GM18520 (cell line): ENCODE data around the gene ENPP7.
"Not testable (repeated sequence)": the region's sequence is repeated elsewhere in the genome, so short reads cannot be mapped to it uniquely, and the experiment has no call there.

Experiments
- ATAC-seq: cut with Tn5 transposase; IDR thresholded peaks from one replicate; pipeline ENCODE4 v1.9.1; 2021; ENCODE audit not compliant: unreplicated experiment

Gene ENPP7

GRCh38 chr17:79748295-79749099 lies 17.8 kb downstream of the ENPP7 start:
- ATAC-seq, result no peak

GRCh38 chr17:79749156-79749815 lies 18.5 kb downstream of the ENPP7 start:
- ATAC-seq, result no peak

- no peak for ATAC-seq
Measured at GRCh38 chr17:79749958-79750357, 19.2 kb downstream of the ENPP7 start.

GRCh38 chr17:79750650-79751545 lies 20.2 kb downstream of the ENPP7 start:
- no peak for ATAC-seq

GRCh38 chr17:79752175-79752574 lies 21.4 kb downstream of the ENPP7 start:
- no peak for ATAC-seq

- no peak for ATAC-seq
Measured at GRCh38 chr17:79754370-79754769, 23.6 kb downstream of the ENPP7 start.

GRCh38 chr17:79754903-79755302 lies 24.2 kb downstream of the ENPP7 start:
- not testable (repeated sequence) for ATAC-seq

- no peak for ATAC-seq
Measured at GRCh38 chr17:79755591-79755990, 24.8 kb downstream of the ENPP7 start.

- no peak for ATAC-seq
Measured at GRCh38 chr17:79757140-79757745, 26.5 kb downstream of the ENPP7 start.

- no peak for ATAC-seq
Measured at GRCh38 chr17:79758271-79758670, 27.5 kb downstream of the ENPP7 start.

GRCh38 chr17:79760197-79760906 lies 29.6 kb downstream of the ENPP7 start:
- no peak for ATAC-seq

GRCh38 chr17:79761894-79762589 lies 31.3 kb downstream of the ENPP7 start:
- ATAC-seq, result no peak

GRCh38 chr17:79765708-79766107 lies 35.0 kb downstream of the ENPP7 start:
- ATAC-seq, result no peak

GRCh38 chr17:79769570-79770506 lies 39.1 kb downstream of the ENPP7 start:
- no peak for ATAC-seq

GRCh38 chr17:79771276-79771675 lies 40.5 kb downstream of the ENPP7 start:
- ATAC-seq, result no peak

- not testable (repeated sequence) for ATAC-seq
Measured at GRCh38 chr17:79772726-79773125, 42.0 kb downstream of the ENPP7 start.

- no peak for ATAC-seq
Measured at GRCh38 chr17:79774561-79774975, 43.8 kb downstream of the ENPP7 start.

- ATAC-seq, result no peak
Measured at GRCh38 chr17:79775632-79776031, 44.9 kb downstream of the ENPP7 start.
